Measurements from ENCODE around the gene P2RY4.
"Not testable (repeated sequence)": the region's sequence is repeated elsewhere in the genome, so short reads cannot be mapped to it uniquely, and the experiment has no call there.

P2RY4 gene

DNA sequence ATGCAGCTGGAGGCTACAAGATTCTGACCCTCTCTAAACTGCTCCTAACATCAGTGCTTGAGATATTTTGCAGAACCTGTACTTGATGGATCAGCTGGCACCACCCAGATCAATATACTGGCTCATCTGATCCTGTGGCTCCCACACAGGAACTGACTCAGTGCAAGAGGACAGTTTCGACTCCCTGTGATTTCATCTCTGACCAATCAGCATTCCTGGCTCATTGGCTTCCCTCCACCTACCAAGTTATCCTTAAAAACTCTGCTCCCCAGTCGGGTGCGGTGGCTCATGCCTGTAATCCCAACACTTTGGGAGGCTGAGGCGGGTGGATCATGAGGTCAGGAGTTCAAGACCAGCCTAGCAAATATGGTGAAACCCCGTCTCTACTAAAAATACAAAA lies 16.4 kb downstream of the P2RY4 start:
- not testable (repeated sequence) for DNase-seq (ENCODE audit: low spot score)

DNA sequence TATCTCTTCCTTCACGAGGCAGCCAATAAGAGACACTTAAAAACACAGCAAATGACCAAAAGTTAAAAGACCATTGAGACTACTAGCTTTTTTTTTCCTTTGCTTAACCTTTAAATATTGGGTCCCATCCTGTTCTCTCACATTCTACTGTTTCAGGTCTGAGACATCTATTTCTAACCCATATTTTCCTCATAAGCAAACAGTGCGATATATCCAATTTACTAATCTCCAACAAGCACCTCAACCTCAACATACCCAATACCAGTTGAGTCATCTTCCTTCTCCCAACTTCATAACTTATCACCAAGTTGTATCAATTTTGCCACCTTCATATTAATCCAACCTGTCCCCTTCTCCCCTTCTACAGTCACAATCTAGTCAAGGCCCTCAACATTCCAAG lies 18.5 kb downstream of the P2RY4 start:
- DNase-seq (ENCODE audit: low spot score): no peak

GRCh38 chrX:70240751-70241150 lies 19.3 kb downstream of the P2RY4 start:
- DNase-seq (ENCODE audit: low spot score): no peak

DNA sequence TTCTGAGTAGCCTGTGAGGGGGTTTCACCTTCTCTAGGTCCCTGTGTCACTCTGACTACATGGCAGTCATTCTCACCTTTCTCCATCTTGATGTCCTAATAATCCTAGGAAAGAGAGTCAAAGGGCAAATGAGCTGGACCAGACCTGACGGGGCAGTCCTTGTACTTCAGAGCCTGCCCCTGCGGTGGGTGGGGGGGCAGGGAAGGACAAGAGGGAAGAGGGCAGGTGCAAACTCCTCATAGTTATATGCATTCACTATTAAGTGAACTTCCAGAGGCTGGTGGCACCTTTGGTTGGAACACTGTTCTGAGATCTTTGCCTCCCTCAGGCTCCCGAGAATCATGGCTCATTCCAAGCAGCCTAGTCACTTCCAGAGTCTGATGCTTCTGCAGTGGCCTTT lies 25.6 kb downstream of the P2RY4 start, which contains the start of gene AWAT1:
Gene AWAT1 (plus strand): TSS at position 301 of the 400 bp plus-strand sequence. CDS start 41 bp downstream, at position 342.
- DNase-seq (ENCODE audit: low spot score): no peak

- DNase-seq (ENCODE audit: low spot score): no peak
Measured at GRCh38 chrX:70231666-70232065, 28.3 kb downstream of the P2RY4 start.

GRCh38 chrX:70226687-70227086 lies 33.3 kb downstream of the P2RY4 start:
- no peak for DNase-seq (ENCODE audit: low spot score)

- no peak for DNase-seq (ENCODE audit: low spot score)
Measured at GRCh38 chrX:70226048-70226447, 34.0 kb downstream of the P2RY4 start.

GRCh38 chrX:70219938-70220764 lies 39.9 kb downstream of the P2RY4 start:
- DNase-seq (ENCODE audit: low spot score): no peak

GRCh38 chrX:70209570-70209969 lies 50.4 kb downstream of the P2RY4 start:
- not testable (repeated sequence) for DNase-seq (ENCODE audit: low spot score)

GRCh38 chrX:70208479-70208878 lies 51.5 kb downstream of the P2RY4 start:
- no peak for DNase-seq (ENCODE audit: low spot score)
